GM19351 (cell line): ENCODE measurements around the gene HOXA4.

Experiments used
- ATAC-seq: cut with Tn5 transposase; IDR thresholded peaks from one replicate; pipeline ENCODE4 v1.9.1; 2021; ENCODE audit warnings: mild to moderate bottlenecking, moderate library complexity; ENCODE audit not compliant: unreplicated experiment

The HOXA4 gene

GRCh38 chr7:27147199-27148030, 16.9 kb upstream of the HOXA4 start, which contains the start of gene HOXA6:
Gene HOXA6, minus strand, starts transcription at chr7:27147774. Its CDS starts 25 bp downstream, at chr7:27147749.
- no peak for ATAC-seq

DNA sequence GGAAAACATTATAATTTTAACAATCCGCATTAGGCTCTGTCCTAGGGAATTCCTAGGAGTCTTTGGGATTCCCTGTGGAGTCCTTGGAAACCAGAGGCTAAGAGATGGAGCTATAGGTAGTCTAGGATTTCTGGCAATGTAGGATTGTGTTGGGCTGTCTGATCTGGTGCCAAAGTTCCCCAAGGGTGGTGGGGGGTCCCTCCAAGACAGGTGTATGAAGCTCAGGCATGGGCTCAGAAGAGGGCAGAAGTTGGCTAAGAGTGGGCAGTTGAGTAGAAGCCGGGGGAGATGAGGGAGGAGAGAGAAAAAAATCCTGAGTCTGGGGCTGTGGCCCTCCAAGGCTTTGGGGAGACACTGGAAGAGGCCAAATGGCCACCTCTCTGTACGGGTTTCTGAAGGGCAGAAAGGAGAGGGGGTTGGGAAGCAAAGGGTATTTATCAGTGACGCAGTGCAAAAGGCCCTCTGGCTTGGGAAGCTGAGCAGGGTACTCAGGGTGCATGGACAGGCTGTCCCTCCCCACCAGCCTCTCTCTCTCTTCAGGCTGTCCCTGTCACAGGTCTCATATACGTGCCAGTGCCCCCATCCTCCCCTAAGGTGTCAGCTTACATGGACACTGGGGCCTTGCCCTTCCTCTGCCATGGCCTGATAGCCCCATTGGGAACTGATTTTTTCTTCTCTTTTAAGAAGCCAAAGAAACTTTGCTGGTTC, 16.1 kb upstream of the HOXA4 start:
- ATAC-seq = no peak

DNA sequence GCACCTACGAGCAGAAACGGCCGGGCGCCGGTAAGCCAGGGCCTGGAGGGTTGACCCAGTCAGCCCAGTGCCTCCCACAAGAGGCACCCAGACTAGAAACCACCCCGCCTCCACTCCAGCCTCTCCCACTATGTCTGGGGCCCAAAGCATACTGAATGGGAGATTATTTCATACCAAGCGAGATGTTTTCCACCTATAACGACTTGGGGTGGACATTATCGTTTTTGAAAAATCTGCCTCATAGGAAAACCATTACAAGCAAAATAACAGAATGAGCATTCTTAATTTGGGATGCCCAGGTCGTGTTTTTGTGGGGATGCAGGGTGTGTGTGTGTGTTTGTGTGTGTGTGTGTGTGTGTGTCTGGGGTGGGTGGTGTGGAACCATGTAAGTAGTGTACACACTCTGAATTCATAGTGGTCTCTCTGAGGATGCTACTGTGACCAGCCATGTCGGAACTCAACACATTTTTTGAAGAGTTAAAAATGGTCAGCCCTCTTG, 15.4 kb upstream of the HOXA4 start:
- ATAC-seq = no peak

DNA sequence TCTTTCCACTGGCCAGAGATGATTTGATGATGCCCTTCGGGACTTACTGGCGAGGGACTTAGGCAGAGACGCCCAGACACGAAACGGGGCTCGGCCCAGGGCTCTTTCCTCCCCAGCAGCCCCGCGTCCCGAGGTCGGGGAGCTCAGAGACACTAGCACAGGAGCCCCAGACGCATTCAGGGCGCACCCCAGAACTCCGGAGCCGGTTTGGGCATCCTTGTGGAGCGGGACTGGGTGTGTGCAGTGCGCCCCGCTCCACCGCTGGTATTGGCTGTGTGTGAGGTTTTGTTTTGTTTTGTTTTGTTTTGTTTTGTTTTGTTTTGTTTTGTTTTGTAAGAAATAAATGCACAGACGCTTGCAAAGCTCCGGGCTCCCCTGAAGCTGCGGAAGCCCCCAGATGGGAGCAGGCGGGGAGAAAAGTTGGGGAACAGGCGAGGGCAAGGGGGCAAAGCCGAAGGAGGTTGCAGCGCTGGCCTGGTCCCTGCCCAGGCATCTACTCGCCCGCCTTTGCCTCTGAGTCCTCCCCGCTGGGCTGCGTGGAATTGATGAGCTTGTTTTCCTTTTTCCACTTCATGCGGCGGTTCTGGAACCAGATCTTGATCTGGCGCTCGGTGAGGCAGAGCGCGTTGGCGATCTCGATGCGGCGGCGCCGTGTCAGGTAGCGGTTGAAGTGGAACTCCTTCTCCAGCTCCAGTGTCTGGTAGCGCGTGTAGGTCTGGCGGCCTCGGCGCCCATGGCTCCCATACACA, 14.8 kb upstream of the HOXA4 start:
- no peak for ATAC-seq

DNA sequence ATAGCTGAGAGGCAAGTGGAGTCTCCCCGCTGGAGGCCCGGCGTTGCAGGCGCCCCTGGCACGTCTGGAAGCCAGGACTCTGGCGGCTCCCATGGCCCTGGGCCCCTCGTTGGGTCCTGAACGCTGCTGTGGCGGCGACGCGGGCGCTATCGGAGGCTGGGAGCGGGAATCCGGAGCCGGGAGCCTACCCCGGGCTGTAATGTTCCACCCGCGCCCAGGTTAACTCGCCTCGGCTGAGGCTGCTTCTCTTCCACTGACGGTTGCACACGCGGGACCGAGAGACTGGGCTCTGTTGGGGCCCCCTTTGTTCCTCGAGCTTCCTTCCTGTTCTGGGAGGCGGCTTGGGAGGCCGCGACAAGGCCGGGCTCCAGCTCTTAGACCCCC, 14.2 kb upstream of the HOXA4 start:
- no peak for ATAC-seq

GRCh38 chr7:27143950-27144780, 13.6 kb upstream of the HOXA4 start:
- ATAC-seq = no peak

DNA sequence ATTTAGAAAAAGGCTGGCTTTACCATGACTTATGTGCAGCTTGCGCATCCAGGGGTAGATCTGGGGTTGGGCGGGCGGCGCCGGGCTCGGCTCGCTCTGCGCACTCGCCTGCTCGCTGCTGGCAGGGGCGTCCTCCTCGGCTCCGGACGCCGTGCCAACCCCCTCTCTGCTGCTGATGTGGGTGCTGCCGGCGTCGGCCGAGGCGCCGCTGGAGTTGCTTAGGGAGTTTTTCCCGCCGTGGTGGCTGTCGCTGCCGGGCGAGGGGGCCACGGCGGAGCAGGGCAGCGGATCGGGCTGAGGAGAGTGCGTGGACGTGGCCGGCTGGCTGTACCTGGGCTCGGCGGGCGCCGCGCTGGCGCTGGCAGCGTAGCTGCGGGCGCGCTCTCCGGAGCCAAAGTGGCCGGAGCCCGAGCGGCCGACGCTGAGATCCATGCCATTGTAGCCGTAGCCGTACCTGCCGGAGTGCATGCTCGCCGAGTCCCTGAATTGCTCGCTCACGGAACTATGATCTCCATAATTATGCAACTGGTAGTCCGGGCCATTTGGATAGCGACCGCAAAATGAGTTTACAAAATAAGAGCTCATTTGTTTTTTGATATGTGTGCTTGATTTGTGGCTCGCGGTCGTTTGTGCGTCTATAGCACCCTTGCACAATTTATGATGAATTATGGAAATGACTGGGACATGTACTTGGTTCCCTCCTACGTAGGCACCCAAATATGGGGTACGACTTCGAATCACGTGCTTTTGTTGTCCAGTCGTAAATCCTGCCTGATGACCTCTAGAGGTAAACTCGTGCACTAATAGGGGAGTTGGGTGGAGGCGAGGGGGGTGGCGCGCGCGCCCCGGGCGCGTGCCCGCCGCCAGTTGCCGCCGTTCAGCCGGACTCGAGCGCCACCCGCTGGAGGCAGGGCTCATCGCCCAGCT, 12.7 kb upstream of the HOXA4 start, which contains the start of gene HOXA5:
TSS of gene HOXA5 (minus strand) at position 659 of the 927 bp plus-strand sequence. CDS start at position 585, 74 bp downstream.
- no peak for ATAC-seq

GRCh38 chr7:27142580-27143022, 12.0 kb upstream of the HOXA4 start:
- no peak for ATAC-seq

DNA sequence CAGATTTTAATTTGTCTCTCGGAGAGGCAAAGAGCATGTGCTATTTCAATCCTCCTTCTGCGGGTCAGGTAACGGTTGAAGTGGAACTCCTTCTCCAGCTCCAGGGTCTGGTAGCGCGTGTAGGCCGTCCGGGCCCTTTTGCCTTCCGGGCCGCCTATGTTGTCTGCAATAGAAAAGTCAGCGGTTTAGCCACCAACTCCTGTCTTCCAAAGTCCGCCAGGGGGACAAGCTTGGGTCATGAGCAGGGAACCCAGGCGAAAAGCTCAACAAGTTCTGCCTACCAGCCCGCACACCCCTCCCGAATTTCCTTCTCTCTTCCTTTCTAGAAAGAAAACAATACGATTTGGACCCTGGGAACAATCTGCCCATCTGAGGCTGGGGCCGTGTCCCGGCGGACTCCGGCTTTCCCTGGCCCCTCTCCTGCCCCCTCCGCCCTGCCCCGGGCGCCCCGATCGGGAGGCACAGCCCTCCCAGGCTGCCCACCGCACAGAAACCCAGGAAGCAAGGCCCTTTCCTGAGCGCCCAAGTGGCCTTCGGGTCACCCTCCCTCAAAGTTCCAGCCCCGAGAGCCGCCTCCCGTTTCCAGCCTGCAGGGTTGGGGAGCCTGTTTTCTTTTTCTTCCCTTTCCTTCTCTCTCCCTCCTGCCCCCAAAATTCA, 11.5 kb upstream of the HOXA4 start:
- no peak for ATAC-seq

DNA sequence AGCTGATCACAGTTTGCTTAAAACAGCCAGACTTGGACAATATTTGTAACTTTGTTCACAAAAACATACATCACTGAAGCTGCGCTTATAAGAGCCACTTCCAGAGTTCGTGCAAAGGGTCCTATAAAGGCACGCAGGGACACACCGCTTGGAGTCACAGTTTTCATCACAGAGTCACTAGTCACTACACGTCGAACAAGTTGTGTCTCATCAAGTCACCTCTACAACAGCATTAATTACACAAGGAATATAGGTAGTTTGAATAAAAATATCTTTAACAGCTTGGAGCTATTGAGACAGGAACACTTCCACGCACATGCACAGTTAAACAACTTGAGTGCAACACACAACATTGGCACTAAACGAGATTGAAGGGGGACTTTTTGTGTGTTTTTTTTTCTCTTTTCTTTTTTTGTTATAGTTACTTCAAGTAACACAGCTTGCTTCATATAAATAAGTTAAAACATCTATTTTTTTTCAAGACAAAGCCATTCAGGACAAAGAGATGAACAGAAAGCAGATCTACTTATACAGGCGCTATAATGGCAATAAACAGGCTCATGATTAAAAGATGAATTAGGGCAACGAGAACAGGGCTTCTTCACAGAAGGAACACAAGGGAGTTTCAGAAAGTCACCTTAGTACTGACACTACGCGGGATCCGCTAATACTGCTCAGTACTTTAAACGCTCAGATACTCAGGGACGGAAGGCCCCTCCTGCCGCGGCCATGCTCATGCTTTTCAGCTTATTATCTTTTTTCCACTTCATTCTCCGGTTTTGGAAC, 10.8 kb upstream of the HOXA4 start:
- no peak for ATAC-seq

GRCh38 chr7:27140126-27140857, 9.7 kb upstream of the HOXA4 start:
- no peak for ATAC-seq

DNA sequence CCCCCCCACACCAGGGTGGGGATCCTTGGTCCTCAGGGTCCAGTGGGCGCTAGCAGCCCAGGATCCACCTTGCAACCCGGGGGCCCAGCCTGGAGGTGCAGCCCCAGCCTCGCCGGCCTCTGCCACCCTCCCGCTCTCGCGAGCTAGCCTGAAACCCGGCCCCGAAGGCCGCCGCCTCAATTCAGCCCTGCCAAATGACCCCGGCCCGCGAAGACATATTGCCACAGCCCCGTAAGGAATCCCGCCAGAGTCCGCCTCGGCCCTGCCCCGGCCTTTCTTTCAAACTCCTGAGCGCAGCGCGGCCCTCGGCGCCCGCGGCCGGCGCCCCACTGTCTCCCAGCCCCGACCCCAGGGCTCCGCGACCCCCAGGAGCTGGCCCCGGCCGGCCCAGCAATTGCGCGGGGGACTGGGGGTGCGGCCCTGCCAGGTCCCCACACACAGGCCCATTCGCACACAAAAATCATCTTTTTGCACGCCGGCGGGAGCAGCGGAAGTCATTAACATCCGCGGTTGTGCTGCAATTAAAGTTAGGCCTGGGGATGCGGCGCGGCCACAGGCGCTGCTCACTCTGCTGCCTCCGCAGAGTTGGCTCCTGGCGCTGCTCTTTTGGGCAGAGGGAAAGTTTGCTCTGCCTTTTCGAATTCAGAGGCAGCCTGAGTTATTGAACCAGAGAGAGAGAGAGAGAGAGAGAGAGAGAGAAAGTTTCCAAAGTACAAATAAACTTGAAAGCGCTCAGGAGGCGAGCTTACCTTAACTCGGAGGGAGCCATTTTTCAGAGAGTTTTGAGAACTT, 9.0 kb upstream of the HOXA4 start:
- no peak for ATAC-seq

DNA sequence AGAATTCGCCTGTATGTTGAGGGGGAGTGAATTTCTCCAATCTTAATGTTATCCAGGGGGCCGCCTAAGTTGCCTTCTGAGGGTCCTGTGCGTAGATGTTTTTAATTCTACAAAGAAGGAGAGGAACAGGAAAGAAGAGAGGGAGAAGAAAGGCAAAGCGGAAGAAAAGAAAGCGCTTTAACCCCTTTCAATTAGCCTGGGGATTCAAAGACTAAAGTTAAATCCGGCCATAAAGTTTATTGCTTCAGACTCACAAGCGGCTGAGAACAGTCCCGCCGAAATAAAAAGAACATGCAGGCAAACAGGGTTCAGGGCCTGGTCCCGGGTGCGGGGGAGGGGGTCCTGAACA, 8.4 kb upstream of the HOXA4 start:
- ATAC-seq = no peak

- ATAC-seq = no peak
These were observed 7.9 kb upstream of the HOXA4 start for GRCh38 chr7:27138472-27138871.

DNA sequence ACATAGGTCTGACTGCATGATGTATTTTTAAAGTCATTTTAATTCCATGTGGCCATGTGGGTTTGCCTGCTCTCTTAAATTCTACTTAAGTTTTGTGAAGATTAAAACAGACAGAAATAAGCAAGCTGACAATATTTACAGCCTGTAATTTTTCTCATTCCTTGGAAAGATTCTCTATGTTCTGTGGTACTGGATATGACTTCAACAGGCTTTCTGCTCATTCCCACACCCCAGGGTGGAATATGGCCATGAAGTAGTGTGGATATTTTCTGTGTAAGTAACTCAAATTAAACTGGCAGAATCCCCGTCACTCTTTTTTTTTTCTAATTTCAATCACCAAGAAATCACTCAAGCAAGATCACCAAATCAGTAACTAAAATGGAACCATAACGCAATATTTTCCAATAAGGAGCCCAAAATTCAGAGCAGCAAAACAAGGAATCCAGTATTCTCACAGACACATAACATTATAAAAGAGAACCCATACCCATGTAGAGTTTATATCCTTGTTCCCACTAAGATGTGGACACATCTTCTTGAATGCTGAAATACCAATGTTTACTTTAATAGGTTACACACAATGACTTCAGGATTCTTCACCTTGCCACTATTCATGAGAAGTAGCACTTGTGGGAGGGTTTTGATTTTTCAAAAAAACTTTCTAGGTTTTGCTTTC, 7.2 kb upstream of the HOXA4 start:
- ATAC-seq = no peak

DNA sequence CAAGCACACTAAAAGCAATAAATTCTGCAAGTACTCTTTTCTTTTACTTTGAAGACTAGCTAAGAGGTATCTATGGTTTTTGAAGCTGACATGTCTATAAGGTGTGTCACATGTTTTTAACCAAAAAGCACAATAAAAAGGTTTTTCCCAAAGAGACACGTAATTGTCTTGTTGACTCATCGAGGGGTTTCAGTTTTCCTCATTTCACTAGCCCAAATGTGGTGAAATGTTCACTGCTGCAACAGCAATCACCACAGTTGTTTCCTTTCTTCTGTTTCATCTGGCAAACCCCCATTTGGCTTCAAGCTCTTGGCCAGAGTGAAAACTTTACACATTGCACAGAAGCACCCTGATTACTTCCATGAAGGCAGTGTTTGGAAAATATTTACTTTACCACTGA, 3.8 kb upstream of the HOXA4 start:
- no peak for ATAC-seq
